Limb (tissue), 2 donors: ENCODE measurements around the gene S1PR3.

Source experiments
- DNase-seq, 2 donors: peaks; one replicate each; pipeline ENCODE4 v3.0.0-alpha.2; 2016; ENCODE audit errors: extremely low spot score in 2 of 2

S1PR3 gene

DNA sequence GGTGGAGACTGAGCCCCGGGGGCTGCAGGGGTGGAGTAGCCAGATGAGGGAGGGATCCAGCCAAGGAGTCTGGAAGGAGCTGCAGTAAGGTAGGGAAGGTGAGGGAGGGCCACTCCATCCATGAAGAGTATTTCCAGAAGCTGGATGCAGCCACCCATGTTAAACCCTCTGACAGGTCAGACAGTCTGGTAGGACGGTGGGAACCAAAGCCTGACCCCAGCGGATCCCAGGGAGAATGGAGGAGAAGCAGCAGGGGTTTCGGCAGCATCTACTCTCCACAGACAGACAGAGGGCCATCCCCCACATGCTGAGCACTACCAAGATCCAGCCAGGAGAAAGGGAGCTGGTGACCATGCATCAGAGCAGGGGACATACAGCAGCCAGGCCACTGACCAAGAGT lies 22.5 kb upstream of the S1PR3 start:
- DNase-seq, result no peak

DNA sequence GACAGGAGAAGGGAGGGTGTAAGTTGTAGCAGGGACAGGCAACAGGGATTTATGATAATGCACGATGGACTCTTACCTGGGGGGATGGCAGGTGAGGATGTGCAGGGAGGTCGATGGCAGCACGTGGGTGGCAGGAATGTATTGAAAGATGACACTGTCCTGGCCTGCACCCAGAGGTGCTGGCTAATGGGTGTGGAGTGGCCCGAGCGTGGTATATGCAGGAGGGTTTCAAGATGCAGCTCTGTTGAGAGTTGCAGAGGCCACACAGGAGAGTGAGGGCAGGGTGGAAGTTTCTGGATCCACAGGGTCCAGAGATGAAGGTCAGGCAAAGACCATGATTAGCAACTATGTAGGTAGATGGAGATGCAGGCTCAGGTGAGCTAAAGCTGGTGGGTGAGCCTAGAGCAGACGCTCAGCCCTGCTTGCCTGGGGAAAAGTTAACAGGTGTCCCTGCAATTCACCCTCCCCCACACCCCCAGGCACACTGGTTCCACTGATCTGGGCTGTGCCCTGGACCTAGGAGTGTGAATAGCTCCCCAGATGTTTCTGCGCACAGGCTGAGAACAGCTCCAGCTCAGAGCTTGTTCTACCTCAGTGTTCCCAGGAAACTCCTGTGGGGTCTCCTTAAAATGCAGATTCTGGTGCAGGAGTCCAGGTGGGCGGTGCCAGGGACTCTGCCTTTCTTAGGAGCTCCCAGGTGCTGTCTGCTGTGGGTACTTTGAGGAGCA lies 21.5 kb upstream of the S1PR3 start:
- no peak for DNase-seq

GRCh38 chr9:88971131-88971960 lies 19.9 kb upstream of the S1PR3 start:
- no peak for DNase-seq

DNA sequence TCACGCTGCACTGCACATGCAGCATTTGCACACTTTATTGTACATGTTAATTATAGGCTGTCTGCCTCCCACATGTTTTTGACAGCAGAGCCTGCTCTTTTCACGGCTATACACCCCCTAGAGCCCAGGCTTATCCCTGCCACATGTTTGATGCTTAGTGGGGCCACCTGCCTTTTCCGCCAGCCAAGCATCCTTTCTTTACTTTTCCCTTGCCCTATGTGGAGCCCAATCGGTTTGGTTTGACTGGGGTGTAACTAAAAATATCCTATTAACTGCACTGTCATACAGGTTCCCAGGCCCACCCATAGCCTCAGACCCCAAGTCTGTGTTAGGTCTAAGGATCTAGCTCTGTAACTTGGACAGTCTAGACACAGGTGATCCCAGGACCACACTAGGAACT lies 18.9 kb upstream of the S1PR3 start:
- no peak for DNase-seq

GRCh38 chr9:88973281-88974045 lies 17.8 kb upstream of the S1PR3 start:
- no peak for DNase-seq

- DNase-seq, result no peak
Measured at GRCh38 chr9:88974641-88975040, 16.6 kb upstream of the S1PR3 start.

DNA sequence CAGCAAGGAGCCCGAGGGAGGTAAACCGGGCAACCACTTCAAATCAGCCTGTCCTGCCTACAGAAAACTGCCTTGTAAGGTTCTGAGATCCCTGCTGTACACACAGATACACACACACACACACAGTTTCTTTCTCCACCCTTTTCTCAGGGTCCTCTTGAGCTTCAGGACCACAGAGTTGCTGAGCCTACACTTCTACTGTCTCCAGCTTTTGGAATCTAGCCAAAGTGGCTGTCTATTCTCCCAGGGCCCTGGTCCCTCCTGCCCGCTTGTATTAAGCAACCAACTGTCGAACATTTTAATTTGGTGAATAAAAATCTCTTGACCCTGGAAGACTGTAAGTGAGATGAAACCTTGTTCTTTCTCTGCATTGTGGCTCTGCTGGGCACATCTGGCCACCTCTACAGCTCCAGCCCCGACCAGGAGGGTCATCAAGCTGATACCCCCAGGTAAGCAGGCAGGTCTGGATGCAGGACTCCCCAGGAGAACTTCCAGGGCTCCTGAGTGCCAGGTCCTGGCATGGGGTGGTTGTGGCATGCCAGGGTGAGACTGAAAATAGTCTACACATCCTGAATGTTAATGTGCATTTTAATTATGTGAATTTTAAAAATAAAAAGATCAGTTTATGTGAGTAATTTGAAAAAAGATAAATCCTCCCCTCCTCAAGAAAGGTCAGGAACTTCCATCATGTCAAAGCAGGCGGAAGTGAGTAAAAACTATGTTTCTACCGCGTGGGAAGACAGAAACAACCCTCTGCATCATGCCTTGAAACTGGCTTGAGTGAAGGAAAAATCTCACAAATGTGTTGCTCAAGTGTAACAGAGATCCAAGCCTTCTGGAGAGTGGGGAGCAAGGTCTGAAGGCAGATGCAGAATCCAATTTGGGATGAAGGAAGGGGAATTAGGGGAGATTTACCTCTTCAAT lies 15.0 kb upstream of the S1PR3 start:
- no peak for DNase-seq

GRCh38 chr9:88976890-88977257 lies 14.4 kb upstream of the S1PR3 start:
- no peak for DNase-seq

GRCh38 chr9:88978034-88978433 lies 13.2 kb upstream of the S1PR3 start:
- no peak for DNase-seq

DNA sequence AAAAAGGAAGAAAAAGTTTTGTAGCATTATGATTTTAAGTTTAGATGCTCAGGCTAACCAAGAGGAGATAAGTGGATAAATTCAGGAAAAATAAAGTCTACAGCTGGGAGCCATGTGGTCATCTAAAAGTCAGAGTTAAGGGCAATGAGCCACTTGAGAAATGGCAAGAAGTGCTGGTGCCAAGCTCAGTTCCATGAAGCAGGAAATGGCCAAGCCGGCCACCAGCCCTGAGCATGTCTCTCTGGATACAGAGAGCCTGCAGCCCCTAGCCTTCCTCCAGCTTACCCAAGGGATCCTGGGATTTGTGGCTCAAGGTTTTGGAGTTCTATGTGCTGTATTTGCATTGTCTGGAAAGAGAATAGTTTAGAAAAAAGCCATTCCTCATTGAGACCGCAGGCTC lies 12.2 kb upstream of the S1PR3 start:
- no peak for DNase-seq

GRCh38 chr9:88979791-88980190 lies 11.5 kb upstream of the S1PR3 start:
- DNase-seq, result no peak

GRCh38 chr9:88980740-88981203 lies 10.5 kb upstream of the S1PR3 start:
- no peak for DNase-seq

- no peak for DNase-seq
Measured at GRCh38 chr9:88983865-88984542, 7.3 kb upstream of the S1PR3 start.

DNA sequence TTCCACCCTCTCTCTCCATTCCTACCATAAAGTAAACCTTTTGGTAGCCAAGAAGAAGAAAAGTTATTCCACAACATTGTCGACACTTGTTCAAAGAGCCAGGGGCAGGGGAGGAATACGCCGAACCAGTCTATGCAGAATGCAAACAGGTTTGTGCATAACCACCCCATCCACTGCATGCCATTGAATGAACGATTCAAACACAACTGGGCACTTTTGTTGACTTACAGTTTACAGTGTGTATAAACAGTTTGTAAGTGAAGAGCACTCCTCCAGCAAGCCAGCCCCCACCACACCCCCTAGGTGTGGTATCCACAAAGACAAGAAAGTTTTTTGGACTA lies 6.8 kb upstream of the S1PR3 start:
- DNase-seq, result no peak

- no peak for DNase-seq
Measured at GRCh38 chr9:88985616-88986015, 5.7 kb upstream of the S1PR3 start.

- DNase-seq, result no peak
Measured at GRCh38 chr9:88986776-88987175, 4.5 kb upstream of the S1PR3 start.

- no peak for DNase-seq
Measured at GRCh38 chr9:88987661-88988060, 3.6 kb upstream of the S1PR3 start.

- no peak for DNase-seq
Measured at GRCh38 chr9:88988796-88989641, 2.2 kb upstream of the S1PR3 start.

DNA sequence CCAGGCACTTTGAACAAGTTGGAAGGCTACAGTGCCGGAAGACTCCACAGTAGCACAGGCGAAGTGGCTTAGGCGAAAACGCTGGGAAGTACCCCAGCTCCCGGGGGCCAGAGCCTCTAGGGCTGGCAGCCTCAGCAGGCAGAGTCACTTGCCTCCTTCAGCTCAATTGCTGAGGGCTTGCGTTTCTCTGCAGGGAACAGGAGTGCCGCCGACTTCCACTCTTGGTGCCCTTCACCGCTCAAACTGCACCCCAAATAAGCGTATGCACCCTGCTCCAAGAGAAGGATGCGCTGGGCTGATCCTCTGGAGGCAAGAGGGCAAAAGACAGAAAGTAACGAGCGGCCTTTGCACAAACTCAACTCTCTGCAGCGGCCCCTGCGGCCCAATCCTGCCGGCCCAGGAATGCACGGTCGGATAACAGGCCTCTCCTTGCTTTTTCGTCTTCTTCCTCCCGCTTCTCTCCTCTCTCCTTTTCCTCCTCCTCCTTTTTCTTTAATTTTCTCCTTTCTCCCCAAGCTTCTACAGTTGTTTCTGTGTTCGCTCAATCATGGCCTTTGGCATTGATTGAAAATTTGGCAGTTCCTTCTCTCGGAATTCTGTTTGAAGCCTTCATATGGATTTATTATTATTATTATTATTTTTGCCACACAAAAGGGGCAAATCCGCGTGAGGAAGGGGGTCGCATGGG lies 1.1 kb upstream of the S1PR3 start:
- peak in 1 of 2 donors; percentile 48 for DNase-seq
